ENCODE results near the gene TLE4. TPM values are rescaled to one million over a fixed set of nuclear protein-coding genes. Genes with fewer than 3 reads are reported as not detected.
"Not testable (repeated sequence)": the region's sequence is repeated elsewhere in the genome, so short reads cannot be mapped to it uniquely, and the experiment has no call there.

The TLE4 gene
- total RNA-seq, 1 experiment from 2014 or later, result 0.97 TPM

DNA sequence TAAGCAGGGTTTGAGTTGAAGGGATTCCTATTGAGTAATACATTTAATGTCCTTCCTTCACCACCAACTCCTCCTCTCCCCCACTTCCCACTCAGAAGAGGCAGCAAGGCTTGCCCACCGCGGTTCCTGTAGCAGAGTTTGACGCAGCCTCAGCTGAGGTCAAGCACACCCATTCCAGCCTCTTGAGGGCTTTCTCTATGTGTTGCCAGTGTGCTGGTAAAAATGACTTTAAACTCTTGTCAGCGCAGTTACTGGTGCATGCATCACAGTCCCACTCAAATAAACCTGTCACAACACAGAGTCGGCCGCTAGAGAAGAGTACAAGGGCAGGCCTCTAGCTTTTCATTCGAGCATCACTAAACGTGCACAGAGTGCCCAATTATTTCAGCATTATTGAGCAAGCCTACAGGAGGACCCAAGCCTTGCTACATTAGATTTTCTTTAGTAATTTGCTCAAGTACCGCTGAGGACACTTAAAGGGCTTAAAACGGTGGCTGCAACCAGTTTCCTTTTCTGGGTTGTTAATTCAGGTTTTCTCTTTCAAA lies 79.6 kb downstream of the TLE4 start:
- TF ChIP-seq, protein P1, sequence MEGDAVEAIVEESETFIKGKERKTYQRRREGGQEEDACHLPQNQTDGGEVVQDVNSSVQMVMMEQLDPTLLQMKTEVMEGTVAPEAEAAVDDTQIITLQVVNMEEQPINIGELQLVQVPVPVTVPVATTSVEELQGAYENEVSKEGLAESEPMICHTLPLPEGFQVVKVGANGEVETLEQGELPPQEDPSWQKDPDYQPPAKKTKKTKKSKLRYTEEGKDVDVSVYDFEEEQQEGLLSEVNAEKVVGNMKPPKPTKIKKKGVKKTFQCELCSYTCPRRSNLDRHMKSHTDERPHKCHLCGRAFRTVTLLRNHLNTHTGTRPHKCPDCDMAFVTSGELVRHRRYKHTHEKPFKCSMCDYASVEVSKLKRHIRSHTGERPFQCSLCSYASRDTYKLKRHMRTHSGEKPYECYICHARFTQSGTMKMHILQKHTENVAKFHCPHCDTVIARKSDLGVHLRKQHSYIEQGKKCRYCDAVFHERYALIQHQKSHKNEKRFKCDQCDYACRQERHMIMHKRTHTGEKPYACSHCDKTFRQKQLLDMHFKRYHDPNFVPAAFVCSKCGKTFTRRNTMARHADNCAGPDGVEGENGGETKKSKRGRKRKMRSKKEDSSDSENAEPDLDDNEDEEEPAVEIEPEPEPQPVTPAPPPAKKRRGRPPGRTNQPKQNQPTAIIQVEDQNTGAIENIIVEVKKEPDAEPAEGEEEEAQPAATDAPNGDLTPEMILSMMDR (IDR thresholded peaks at IDR 0.05; ENCODE audit: unreplicated experiment), result no peak
- BruUV-seq (replicated peaks), result no TSS peak
- no peak overlapping the region for H3K4me3 Mint-ChIP-seq (ENCODE audit: low read depth, unreplicated experiment)
- intact Hi-C loops (cut with micrococcal nuclease; ENCODE audit: unreplicated experiment), result no loop called here
- H3K4me1 Mint-ChIP-seq (ENCODE audit: low read depth, unreplicated experiment), result no peaks in the 10 kb centered on the region
- no peak overlapping the region for H3K27ac Mint-ChIP-seq (ENCODE audit: unreplicated experiment)
- CTCF ChIA-PET, result no interaction called here
- no peaks in the 10 kb centered on the region for H3K27me3 Mint-ChIP-seq (ENCODE audit: unreplicated experiment)
- DNase-seq, result no peak
- H3K36me3 Mint-ChIP-seq (ENCODE audit: insufficient read depth, unreplicated experiment), result no peaks in the 10 kb centered on the region
- no peaks in the 10 kb centered on the region for H3K9me3 Mint-ChIP-seq (ENCODE audit: low read depth, unreplicated experiment)

DNA sequence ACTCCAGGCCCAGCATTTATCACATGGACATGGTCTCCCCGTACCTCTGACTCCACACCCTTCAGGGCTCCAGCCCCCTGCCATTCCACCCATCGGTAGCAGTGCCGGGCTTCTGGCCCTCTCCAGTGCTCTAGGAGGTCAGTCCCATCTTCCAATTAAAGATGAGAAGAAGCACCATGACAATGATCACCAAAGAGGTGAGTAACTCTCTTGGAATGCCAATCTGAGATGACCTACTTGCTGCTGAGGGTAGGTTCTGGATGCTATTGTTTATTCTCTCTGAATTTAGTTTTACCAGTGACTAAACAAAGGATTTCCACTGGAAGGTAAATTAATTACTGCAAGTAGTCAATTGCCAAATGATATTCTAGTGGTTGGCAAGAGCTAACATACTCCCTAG lies 80.8 kb downstream of the TLE4 start:
- no peaks in the 10 kb centered on the region for H3K9me3 Mint-ChIP-seq (ENCODE audit: low read depth, unreplicated experiment)
- no peak overlapping the region for H3K27ac Mint-ChIP-seq (ENCODE audit: unreplicated experiment)
- BruUV-seq (replicated peaks), result no TSS peak
- TF ChIP-seq, protein P1 (IDR thresholded peaks at IDR 0.05; ENCODE audit: unreplicated experiment), result no peak
- no peak overlapping the region for H3K4me3 Mint-ChIP-seq (ENCODE audit: low read depth, unreplicated experiment)
- H3K36me3 Mint-ChIP-seq (ENCODE audit: insufficient read depth, unreplicated experiment), result no peaks in the 10 kb centered on the region
- DNase-seq, result no peak
- H3K27me3 Mint-ChIP-seq (ENCODE audit: unreplicated experiment), result no peaks in the 10 kb centered on the region
- intact Hi-C loops (cut with micrococcal nuclease; ENCODE audit: unreplicated experiment), result no loop called here
- H3K4me1 Mint-ChIP-seq (ENCODE audit: low read depth, unreplicated experiment), result no peaks in the 10 kb centered on the region
- CTCF ChIA-PET, result no interaction called here

DNA sequence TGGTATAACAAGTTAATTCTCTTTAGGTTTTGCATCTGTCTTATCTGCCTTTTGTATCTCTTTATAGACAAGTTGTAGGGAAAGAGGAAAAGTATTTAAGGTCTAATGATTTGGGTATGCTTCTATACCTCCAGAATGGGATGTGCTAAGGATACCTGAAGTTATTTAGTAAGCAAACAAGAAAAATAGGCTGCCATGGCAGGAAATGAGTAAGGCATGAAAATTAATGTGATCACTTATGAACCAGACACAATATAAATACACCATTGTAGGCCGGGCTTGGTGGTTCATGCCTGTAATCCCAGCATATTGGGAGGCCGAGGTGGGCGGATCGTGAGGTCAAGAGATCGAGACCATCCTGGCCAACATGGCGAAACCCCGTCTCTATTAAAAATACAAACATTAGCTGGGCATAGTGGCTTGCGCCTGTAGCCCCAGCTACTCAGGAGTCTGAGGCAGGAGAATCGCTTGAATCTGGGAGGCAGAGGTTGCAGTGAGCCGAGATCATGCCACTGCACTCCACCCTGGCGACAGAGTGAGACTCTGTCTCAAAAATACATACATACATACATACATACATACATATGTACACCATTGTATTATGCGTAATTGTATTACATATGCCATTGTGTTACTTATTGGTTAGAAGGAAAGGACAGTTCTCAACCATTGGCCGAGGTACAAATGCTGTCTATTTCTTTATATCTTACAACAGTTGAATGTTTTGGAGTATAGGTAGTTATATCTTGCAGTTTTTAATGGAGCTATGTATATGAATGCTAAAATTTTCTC lies 83.0 kb downstream of the TLE4 start:
- H3K4me1 Mint-ChIP-seq (ENCODE audit: low read depth, unreplicated experiment); H3K27me3 Mint-ChIP-seq (ENCODE audit: unreplicated experiment); DNase-seq; H3K9me3 Mint-ChIP-seq (ENCODE audit: low read depth, unreplicated experiment); H3K4me3 Mint-ChIP-seq (ENCODE audit: low read depth, unreplicated experiment); CTCF ChIA-PET; BruUV-seq (replicated peaks); intact Hi-C loops (cut with micrococcal nuclease; ENCODE audit: unreplicated experiment); H3K27ac Mint-ChIP-seq (ENCODE audit: unreplicated experiment); H3K36me3 Mint-ChIP-seq (ENCODE audit: insufficient read depth, unreplicated experiment): not testable (repeated sequence)

DNA sequence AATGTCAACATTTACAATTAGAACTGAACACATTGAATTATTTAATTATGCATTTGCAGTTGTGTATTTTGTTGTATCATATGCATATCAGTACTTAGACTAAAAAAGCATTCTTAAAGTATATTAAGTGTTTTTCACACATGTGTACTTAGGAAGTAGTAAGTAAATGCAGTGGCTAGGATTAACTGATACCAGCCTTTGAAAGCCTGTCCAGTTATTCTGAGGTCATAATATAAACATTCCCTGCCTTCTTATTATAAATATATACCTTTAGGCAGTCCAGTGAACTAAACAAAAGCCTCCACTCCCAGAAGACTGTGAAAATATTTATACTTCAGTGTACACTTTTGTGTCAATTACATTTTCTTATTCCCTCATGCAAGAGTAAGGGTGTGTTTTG lies 83.8 kb downstream of the TLE4 start:
- CTCF ChIA-PET, result no interaction called here
- TF ChIP-seq, protein P1 (IDR thresholded peaks at IDR 0.05; ENCODE audit: unreplicated experiment), result no peak
- Mint-ChIP-seq H3K4me3 (ENCODE audit: low read depth, unreplicated experiment) (no peak overlapping the region), H3K27me3 (ENCODE audit: unreplicated experiment) (no peaks in the 10 kb centered on the region), H3K4me1 (ENCODE audit: low read depth, unreplicated experiment) (no peaks in the 10 kb centered on the region), H3K27ac (ENCODE audit: unreplicated experiment) (no peak overlapping the region), H3K9me3 (ENCODE audit: low read depth, unreplicated experiment) (no peaks in the 10 kb centered on the region), H3K36me3 (ENCODE audit: insufficient read depth, unreplicated experiment) (no peaks in the 10 kb centered on the region)
- intact Hi-C loops (cut with micrococcal nuclease; ENCODE audit: unreplicated experiment), result no loop called here
- no peak for DNase-seq
- BruUV-seq (replicated peaks), result no TSS peak

DNA sequence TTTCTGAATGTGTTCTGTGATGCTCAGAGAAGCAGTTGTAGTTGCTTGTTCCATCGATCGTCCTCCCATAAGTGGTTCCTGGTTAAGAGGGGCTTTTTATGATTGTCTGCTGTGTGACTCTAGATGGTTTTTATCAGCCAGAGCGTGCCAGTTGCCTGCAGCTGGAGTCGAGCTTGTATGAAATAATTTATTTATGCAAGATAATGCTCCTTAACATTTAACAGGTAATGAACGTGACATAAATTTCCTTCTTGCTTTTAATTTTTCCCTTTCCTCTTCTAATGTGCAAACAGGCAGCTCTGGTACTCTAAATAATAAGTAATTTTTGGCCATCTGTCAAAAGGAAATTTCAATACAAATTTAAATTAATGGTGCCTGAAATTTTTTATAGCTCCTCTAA lies 84.4 kb downstream of the TLE4 start:
- CTCF ChIA-PET, result no interaction called here
- no peak overlapping the region for H3K4me3 Mint-ChIP-seq (ENCODE audit: low read depth, unreplicated experiment)
- no peaks in the 10 kb centered on the region for H3K27me3 Mint-ChIP-seq (ENCODE audit: unreplicated experiment)
- no peaks in the 10 kb centered on the region for H3K9me3 Mint-ChIP-seq (ENCODE audit: low read depth, unreplicated experiment)
- DNase-seq, result no peak
- H3K4me1 Mint-ChIP-seq (ENCODE audit: low read depth, unreplicated experiment), result no peaks in the 10 kb centered on the region
- intact Hi-C loops (cut with micrococcal nuclease; ENCODE audit: unreplicated experiment), result no loop called here
- no peaks in the 10 kb centered on the region for H3K36me3 Mint-ChIP-seq (ENCODE audit: insufficient read depth, unreplicated experiment)
- no TSS peak for BruUV-seq (replicated peaks)
- TF ChIP-seq, protein P1 (IDR thresholded peaks at IDR 0.05; ENCODE audit: unreplicated experiment), result no peak
- no peak overlapping the region for H3K27ac Mint-ChIP-seq (ENCODE audit: unreplicated experiment)
